ENCODE data around the gene SPATC1L. TPM values are rescaled to one million over a fixed set of nuclear protein-coding genes. Genes with fewer than 3 reads are reported as not detected.
A peak's percentile ranks its signal among the peaks of the same experiment; 100 is the strongest.

SPATC1L gene
- total and polyA plus RNA-seq, 2 donors from 2014 or later: 3.7 to 8.7 TPM

GRCh38 chr21:46128933-46129571 is 55.2 kb downstream of the SPATC1L start:
- Histone ChIP-seq H3K4me1 (ENCODE audit: control insufficient read depth in 2 of 3, insufficient read depth in 2 of 3, low read depth in 1 of 3, low read length in 3 of 3) (no peaks in the 10 kb centered on the region), H3K27ac (ENCODE audit: low read depth in 2 of 2, low read length in 2 of 2) (no peak overlapping the region), H3K36me3 (ENCODE audit: control insufficient read depth in 2 of 3, insufficient read depth in 3 of 3, low read length in 3 of 3) (no peaks in the 10 kb centered on the region), H3K9me3 (ENCODE audit: control insufficient read depth in 2 of 3, insufficient read depth in 1 of 3, low read length in 3 of 3) (no peaks in the 10 kb centered on the region), H3K9ac (ENCODE audit: low read length in 3 of 3) (no peak overlapping the region), H3K4me3 (ENCODE audit: low read length in 3 of 3) (no peak overlapping the region), H3K27me3 (ENCODE audit: control insufficient read depth, insufficient read depth, low read length) (no peaks in the 10 kb centered on the region)
- peak in 2 of 5 donors; percentile 53 to 73 for DNase-seq
- intact Hi-C loops (cut with DNase I): no loop called here
- FAIRE-seq: no peak
- no peak for TF ChIP-seq CTCF (IDR thresholded peaks at IDR 0.05; ENCODE audit: borderline replicate concordance, extremely low read depth, insufficient read depth)

- H3K4me1 ChIP-seq (ENCODE audit: control insufficient read depth in 2 of 3, insufficient read depth in 2 of 3, low read depth in 1 of 3, low read length in 3 of 3): no peaks in the 10 kb centered on the region
- no peaks in the 10 kb centered on the region for H3K27me3 ChIP-seq (ENCODE audit: control insufficient read depth, insufficient read depth, low read length)
- DNase-seq (peak; percentile 43 to 77 (median 76)), FAIRE-seq (no peak)
- H3K9ac ChIP-seq (ENCODE audit: low read length in 3 of 3): no peak overlapping the region
- no peak for TF ChIP-seq CTCF (IDR thresholded peaks at IDR 0.05; ENCODE audit: borderline replicate concordance, extremely low read depth, insufficient read depth)
- no peaks in the 10 kb centered on the region for H3K9me3 ChIP-seq (ENCODE audit: control insufficient read depth in 2 of 3, insufficient read depth in 1 of 3, low read length in 3 of 3)
- intact Hi-C loops (cut with DNase I): no loop called here
- H3K36me3 ChIP-seq (ENCODE audit: control insufficient read depth in 2 of 3, insufficient read depth in 3 of 3, low read length in 3 of 3): no peaks in the 10 kb centered on the region
- no peak overlapping the region for H3K27ac ChIP-seq (ENCODE audit: low read depth in 2 of 2, low read length in 2 of 2)
- H3K4me3 ChIP-seq (ENCODE audit: low read length in 3 of 3): no peak overlapping the region
Observed at GRCh38 chr21:46128106-46128932, 55.9 kb downstream of the SPATC1L start.

GRCh38 chr21:46127239-46128105 is 56.8 kb downstream of the SPATC1L start:
- FAIRE-seq: no peak
- Histone ChIP-seq H3K27ac (ENCODE audit: low read depth in 2 of 2, low read length in 2 of 2) (no peak overlapping the region), H3K4me3 (ENCODE audit: low read length in 3 of 3) (no peak overlapping the region), H3K4me1 (ENCODE audit: control insufficient read depth in 2 of 3, insufficient read depth in 2 of 3, low read depth in 1 of 3, low read length in 3 of 3) (no peaks in the 10 kb centered on the region), H3K9ac (ENCODE audit: low read length in 3 of 3) (no peak overlapping the region), H3K9me3 (ENCODE audit: control insufficient read depth in 2 of 3, insufficient read depth in 1 of 3, low read length in 3 of 3) (no peaks in the 10 kb centered on the region), H3K36me3 (ENCODE audit: control insufficient read depth in 2 of 3, insufficient read depth in 3 of 3, low read length in 3 of 3) (no peaks in the 10 kb centered on the region), H3K27me3 (ENCODE audit: control insufficient read depth, insufficient read depth, low read length) (no peaks in the 10 kb centered on the region)
- intact Hi-C loops (cut with DNase I): no loop called here
- peak in 2 of 5 donors; percentile 59 to 64 for DNase-seq
- TF ChIP-seq CTCF (IDR thresholded peaks at IDR 0.05; ENCODE audit: borderline replicate concordance, extremely low read depth, insufficient read depth): no peak
